Stimulated activated CD8-positive, alpha-beta memory T cell treated with anti-CD3 and anti-CD28 coated beads, Interleukin-7, amount 100 ng/mL, for 24 hours (primary cell): ENCODE data around the gene LIPG.
"Not testable (repeated sequence)": the region's sequence is repeated elsewhere in the genome, so short reads cannot be mapped to it uniquely, and the experiment has no call there.

Experiments used
- DNase-seq: peaks from one replicate; pipeline ENCODE4 v3.0.0-alpha.2; 2020; ENCODE audit warnings: low read depth

Gene LIPG

GRCh38 chr18:49573835-49574234, 12.0 kb downstream of the LIPG start:
- DNase-seq: no peak

- DNase-seq: not testable (repeated sequence)
Observed at GRCh38 chr18:49579041-49579440, 17.2 kb downstream of the LIPG start.

DNA sequence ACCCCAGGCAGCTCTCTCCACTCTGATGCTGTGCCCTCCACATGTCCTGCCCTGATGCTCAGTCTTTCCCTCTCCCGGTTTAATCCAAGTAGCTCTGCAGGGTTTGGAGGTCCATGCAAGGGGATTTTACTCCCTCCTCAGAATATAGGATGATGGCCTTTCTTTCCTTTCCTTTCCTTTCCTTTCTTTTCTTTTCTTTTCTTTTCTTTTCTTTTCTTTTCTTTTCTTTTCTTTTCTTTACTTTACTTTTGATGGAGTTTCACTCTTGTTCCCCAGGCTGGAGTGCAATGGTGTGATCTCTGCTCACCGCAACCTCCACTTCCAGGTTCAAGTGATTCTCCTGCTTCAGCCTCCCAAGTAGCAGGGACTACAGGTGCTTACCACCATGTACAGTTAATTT, 17.7 kb downstream of the LIPG start:
- DNase-seq: not testable (repeated sequence)

GRCh38 chr18:49580279-49580678, 18.4 kb downstream of the LIPG start:
- no peak for DNase-seq

DNA sequence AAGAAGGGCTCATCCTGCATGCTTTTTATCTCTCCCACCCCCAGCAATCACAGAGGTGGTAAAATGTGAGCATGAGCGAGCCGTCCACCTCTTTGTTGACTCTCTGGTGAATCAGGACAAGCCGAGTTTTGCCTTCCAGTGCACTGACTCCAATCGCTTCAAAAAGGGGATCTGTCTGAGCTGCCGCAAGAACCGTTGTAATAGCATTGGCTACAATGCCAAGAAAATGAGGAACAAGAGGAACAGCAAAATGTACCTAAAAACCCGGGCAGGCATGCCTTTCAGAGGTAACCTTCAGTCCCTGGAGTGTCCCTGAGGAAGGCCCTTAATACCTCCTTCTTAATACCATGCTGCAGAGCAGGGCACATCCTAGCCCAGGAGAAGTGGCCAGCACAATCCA, 19.5 kb downstream of the LIPG start:
- no peak for DNase-seq

DNA sequence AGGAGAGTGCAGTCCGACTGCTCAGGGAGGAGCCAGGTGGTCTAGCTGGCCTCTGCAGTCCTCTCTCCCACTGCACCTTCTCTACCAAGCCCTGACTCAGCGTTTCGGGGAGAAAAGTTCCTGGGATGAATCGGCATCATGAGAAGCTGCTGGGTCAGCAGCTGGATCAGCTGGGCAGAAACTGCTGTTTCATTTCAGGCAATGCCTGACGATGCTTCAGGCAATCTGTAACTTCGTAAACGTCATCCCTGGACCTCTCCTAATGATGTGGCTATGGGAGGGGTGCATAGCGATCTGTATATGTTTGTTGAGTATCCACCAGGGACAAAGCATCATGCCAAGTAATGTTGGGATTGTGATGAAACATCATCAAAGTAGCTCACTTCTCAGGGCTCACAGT, 20.7 kb downstream of the LIPG start:
- no peak for DNase-seq

GRCh38 chr18:49584394-49584793, 22.5 kb downstream of the LIPG start:
- DNase-seq: no peak

DNA sequence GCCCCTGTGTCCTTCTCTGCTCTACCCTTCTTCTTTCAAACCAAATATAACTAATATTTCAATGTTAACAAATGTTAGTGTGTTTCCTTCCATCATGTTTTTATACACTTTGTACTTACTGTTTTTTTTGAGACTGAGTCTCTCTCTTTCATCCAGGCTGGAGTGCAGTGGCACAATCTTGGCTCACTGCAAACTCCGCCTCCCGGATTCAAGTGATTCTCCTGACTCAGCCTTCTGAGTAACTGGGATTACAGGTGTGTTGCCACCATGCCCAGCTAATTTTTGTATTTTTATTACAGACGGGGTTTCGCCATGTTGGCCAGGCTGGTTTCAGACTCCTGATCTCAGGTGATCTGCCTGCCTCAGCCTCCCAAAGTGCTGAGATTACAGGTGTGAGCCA, 23.1 kb downstream of the LIPG start:
- DNase-seq: not testable (repeated sequence)

DNA sequence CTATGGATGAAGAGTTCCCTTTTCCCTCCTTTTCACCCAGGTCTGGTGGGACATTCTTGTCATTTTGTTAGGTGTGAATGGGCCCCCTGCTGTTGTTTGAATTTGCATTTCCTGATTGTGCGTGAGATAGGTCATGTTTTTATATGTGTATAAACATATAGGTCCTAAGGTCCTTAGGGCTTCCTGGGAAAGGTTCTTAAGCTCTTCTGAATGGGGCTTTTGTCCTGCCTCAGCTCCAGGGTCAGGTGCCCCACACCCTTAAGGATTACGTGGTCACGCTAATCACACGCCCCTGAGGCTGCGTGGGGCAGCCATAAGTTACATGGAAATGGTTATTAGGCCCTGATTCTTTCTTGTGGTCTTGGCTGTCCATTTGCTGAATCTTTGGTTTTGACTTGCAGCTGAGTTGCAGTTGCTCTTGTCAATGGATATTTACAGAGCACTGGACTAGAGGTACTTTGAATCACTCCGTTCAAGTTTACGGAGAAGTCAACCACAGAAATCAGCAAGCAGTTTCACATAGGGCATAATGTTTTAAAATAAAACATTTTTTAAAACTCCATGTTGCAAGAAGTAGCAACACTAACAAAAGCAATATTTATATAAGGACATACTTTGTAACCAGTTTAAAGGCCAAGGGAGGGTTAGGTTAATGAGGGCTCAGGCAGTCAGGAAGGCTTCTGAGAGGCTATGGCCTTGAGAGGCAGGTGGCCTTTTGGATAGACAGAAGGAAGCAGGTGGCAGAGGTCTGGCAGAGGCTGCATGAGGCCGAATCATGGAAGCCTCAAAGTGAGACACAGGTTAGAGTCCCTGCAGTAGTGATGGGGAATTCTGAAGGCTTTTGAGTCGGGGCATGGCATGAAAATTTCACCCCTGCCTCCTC, 24.2 kb downstream of the LIPG start:
- DNase-seq: no peak

DNA sequence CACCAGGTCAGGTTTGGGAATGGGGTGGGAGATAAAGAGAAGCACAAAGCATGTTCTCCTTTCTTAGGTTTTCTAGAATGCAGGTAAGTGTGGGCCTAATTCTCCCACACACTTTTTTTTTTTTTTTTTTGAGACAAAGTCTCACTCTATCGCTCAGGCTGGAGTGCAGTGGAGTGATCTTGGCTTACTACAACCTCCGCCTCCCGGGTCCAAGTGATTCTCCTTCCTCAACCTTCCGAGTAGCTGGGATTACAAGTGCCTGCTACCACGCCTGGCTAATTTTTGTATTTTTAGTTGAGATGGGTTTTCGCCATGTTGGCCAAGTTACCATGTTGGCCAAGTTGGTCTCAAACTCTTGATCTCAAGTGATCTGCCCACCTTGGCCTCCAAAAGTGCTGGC, 26.3 kb downstream of the LIPG start:
- no peak for DNase-seq

GRCh38 chr18:49588971-49589370, 27.1 kb downstream of the LIPG start:
- DNase-seq: no peak

- no peak for DNase-seq
Observed at GRCh38 chr18:49590608-49591007, 28.8 kb downstream of the LIPG start.

DNA sequence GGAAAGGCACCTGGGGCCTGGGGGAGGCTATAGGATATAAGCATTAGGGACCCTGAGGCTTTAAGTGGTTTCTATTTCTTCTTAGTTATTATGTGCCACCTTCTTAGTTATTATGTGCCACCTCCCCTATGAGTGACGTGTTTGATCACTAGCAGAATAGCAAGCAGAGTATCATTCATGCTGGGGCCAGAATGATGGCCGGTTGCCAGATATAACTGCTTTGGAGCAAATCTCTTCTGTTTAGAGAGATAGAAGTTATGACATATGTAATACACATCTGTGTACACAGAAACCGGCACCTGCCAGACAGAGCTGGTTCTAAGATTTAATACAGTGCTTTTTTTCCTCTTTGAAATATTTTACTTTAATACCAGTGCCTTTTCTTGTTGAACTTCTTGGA, 29.4 kb downstream of the LIPG start:
- no peak for DNase-seq

- no peak for DNase-seq
Observed at GRCh38 chr18:49591775-49592174, 29.9 kb downstream of the LIPG start.

- DNase-seq: no peak
Observed at GRCh38 chr18:49596687-49597086, 34.8 kb downstream of the LIPG start.

GRCh38 chr18:49597157-49597931, 35.5 kb downstream of the LIPG start:
- no peak for DNase-seq

DNA sequence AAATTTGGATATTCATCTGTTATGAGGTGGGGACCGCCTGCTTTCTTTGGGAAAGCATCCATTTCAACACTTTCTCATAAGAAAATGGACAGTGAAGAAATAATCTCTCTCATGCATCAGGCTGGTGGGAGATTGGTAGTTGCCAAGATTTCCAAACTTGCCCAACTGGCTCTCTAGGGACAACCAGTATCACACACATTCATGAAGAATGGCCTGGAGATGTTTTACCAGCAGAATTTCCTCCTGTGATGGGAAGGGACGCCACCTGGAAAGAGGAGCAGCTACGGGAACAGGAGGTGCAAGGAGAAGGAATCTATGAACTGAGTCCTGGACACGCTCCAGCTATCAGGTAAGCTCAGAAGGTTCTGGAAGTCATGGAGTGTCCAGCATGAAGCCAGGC, 39.4 kb downstream of the LIPG start:
- no peak for DNase-seq

DNA sequence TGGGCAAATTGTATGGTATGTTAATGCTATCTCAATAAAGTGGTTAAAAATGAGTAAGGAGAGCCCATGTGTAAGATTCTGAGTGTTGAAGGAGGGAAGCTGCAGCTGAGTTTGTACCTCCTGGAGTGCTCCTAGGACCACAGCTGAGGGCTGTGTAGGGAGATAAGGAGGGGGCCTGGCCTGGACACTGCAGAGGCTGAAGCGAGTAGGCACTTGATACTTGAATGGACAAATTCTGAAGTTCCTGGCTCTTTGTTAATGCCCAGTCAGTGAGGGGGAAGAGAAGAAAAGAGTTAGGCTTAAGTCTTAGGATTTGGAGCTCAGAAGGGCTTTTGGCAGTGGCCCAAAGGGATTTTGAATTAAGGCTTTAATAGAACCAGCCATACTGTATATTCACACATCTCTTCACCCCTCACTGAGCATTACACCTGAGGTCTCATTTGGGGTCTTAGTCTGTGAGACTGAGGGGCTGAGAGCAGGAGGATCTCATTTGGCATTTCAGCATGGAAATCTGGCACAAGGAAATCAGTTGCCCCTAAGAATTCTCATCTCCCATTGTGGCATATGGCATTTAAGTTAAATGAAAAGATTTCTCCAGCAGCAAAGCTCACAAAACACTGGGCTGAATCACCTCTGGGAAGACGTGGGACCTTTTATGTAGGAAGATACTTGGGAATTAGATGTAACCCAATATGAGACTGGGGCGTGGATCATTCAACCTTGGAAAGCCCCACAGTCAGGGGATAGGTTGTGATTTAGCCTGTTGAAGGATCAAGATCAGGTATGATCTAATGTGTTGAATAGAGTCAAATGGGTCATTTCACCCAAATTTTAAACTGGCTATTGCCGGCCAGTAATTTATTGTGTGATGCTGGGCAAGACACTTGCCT, 46.8 kb downstream of the LIPG start:
- no peak for DNase-seq

DNA sequence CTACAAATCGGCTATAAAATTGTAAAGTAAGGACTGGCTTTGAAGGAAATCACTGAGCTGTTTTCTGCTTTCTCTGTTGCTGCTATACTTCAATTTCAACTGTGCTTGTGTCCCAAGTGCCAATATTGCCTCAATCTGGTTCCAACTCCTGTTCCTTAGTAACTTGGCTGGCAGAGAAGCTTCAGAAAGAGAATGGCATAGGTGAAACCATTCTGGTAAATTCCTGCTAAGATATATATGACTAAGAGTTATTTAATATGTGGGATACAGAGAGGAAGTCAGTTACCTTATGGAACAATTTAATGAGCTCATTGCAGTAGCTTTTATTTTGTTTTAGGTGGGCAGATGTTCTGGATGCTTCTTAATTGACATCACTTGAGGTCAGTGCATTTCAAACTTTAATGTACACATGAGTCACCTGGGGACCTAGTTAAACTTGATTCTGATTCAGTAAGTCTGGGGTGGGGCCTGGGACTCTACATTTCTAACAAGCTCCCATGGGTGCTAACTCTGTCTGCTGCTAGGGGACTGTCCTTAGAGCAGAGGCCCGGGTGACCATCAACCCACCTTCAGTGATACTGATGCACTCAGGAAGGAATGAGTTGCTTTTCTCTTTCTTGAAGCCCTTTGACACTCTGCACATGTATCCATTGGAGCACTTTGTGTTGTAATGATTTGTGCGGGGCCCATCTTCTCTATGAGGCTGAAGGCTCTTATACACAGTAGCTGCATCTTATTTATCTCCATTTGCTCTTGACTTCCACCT, 47.6 kb downstream of the LIPG start:
- DNase-seq: no peak

DNA sequence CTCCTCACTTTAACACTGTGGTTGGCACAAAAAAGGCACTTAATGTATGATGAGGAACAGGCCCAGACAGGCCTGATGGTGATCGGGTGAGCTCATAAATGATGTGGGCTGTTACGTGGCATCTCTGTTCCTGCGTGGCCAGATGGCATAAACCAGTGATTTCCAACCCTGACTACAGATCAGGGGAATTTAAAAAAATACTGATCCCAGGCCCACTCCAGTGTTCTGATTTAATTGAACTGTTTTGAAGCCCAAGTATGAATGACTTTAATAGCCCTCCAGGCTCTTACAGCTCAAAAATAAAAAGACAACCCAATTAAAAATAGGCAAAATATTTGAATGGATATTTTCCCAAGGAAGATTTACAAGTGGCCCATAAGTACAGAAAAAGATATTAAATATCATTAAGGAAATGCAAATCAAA, 48.2 kb downstream of the LIPG start:
- no peak for DNase-seq

- no peak for DNase-seq
Observed at GRCh38 chr18:49611316-49611715, 49.5 kb downstream of the LIPG start.
